Stimulated activated CD8-positive, alpha-beta memory T cell treated with anti-CD3 and anti-CD28 coated beads, Interleukin-15, amount 100 ng/mL, for 24 hours (primary cell): Measurements from ENCODE around the gene CCK.

Experiments used
- DNase-seq: peaks from one replicate; pipeline ENCODE4 v3.0.0-alpha.2; 2020; ENCODE audit warnings: low read depth

Gene CCK

GRCh38 chr3:42267878-42268277 lies 1.9 kb upstream of the CCK start:
- DNase-seq, result no peak

DNA sequence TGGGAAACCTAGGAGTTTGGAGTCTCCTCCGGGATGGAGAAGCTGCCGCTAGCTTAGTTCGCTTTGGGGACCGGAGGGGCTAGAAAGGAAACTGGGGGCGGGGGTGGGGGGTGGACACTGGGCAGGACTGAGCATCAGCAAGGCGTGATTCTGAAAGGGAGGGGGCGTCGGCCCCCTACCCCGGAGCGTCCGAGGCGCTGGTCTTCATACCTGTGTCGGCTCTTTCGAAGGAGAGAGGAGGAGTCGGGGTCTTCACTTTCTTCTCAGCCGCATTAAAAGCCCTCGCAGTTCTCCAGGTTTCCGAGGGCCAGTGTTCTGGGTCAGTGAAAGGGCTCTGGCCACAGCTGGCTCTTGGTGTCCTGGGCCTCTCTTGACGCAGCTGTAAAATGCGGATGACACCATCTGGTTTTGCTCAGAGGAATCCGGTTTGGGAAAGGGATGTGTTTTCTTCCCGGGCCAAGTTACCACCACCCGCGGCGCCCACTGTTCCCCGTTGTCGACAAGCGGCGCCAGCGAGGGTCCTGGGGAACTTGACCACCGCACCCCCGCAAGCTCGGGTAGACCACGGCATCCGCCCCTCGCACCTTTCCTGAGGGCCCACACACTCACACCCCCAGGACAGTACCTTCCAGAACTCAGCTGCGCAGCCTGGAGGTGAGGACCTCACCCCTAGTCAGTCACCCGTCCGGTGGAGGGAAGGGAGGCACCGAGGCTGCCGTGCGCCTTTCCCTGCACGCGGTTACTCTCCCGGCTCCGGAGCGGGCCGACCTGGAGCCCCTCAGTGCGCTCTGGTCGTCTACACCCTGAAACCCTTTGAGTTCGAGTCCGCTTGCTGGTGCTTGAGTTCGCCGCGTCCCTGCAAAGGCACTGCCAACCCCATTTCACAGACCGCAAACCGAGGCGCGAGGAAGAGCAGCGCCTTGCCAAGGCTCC lies 660 bp downstream of the CCK start:
- DNase-seq, result no peak

- no peak for DNase-seq
Measured at GRCh38 chr3:42264399-42265058, 1.5 kb downstream of the CCK start.

GRCh38 chr3:42263354-42264346 lies 2.3 kb downstream of the CCK start:
- DNase-seq, result no peak

DNA sequence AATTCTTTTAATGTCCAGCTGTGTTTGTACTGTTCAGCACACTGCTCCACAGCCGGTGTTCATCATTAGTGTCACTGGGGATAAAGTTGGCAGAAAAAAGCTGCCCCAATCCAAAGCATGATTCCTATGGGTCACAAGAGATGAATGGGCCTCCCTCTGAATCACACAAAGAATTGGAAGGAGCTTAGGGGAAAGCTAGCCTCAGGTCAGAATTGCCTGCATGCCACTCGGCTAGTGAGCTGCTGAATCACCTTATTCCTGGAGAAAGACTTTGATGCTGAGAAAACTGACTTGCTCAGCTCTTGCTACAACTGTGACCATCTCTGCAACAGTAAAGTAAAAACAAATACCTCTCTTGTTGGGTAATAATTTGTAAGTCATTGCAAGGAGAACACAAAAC lies 3.5 kb downstream of the CCK start:
- DNase-seq, result no peak

GRCh38 chr3:42257007-42257406 lies 9.0 kb downstream of the CCK start:
- DNase-seq, result no peak

GRCh38 chr3:42256135-42256819 lies 9.7 kb downstream of the CCK start:
- no peak for DNase-seq

GRCh38 chr3:42254566-42254965 lies 11.4 kb downstream of the CCK start:
- no peak for DNase-seq

DNA sequence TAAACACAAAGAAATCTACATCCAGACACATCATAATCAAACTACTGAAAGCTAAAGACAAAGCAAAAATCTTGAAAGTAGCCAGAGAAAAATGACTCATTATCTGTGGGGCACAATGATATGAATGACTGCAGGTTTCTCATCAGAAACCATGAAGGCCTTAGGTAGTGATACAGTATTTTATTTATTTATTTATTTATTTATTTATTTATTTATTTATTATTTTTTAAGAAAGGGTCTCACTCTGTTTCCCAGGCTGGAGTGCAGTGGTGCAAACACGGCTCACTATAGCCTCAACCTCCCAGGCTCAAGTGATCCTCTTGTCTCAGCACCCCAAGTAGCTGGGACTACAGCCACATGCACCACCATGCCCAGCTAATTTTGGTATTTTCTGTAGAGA lies 15.2 kb downstream of the CCK start:
- no peak for DNase-seq

DNA sequence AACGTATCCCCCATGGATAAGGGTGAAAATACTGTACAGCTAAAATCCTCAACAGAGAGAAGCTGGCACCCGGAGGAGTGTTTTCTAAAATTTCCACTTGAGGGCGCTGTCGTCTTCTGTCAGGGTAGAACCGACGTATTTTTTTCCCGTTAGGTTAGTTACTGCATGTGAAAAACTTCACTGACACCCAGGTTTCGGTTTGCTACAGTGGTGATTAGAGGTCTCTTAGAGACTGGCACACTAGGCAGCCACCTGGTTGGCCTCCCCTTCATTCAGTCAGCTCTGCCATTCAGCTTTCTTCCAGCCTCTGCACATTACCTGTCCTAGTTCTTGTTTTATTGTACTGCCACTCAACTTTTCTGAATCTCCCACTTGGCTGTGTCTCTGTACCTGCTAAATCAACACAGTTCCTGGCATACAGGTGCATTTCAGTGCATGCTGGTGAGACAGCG lies 18.4 kb downstream of the CCK start:
- DNase-seq, result no peak

DNA sequence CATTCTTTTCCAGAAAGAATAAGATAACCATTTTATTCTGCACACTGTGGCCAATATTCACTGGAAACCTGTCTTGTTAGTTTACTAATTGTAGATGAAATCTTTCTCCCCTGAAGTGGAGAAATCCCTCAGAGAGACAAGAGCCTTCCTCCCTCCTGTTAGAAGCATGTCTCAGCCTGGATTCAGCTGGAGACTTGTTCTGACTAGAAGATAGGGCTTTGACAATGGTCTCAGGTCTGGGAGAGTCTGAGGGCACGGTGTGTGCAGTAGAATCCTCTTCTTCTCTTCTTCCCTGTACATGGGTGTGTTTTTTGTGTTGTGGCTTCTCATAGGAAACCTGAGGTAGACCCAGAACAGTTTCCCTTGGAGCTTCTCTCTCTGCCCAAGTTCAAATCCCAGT lies 19.9 kb downstream of the CCK start:
- no peak for DNase-seq

DNA sequence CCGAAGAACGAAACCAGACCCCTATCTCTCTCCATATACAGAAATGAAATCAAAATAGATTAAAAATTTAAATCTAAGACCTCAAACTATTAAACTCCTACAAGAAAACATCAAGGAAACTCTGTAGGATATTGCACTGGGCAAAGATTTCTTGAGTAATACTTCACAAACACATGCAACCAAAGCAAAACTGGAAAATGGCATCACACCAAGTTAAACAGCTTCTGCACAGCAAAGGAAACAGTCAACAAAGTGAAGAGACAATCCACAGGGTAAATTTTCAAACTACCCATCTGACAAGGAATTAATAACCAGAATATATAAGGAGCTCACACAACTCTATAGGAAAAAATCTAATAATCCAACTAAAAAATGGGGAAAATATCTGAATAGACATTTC lies 29.4 kb downstream of the CCK start:
- DNase-seq, result no peak

- DNase-seq, result no peak
Measured at GRCh38 chr3:42235532-42235931, 30.5 kb downstream of the CCK start.

- no peak for DNase-seq
Measured at GRCh38 chr3:42230860-42231259, 35.1 kb downstream of the CCK start.

GRCh38 chr3:42229942-42230688 lies 35.9 kb downstream of the CCK start:
- DNase-seq, result no peak

- no peak for DNase-seq
Measured at GRCh38 chr3:42229266-42229941, 36.6 kb downstream of the CCK start.

DNA sequence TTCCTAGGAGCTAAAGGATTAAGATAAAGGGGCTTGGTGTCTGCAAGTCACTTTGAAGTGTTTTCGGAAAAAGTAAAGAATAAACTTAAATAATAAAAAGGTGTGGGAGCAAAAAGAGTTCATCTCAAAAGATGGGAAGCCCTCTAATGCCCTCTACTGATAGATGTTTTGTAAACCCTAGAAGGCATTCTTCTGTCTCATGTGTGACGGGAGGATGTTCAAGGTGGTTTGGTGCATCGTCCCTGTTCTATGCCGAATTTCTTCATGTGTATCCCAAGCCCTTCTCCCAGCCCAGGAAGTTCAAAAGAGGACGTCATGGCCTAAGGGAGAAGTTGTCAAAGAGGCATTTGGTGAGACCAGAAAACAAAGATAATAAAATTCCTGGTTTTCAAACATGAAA lies 37.2 kb downstream of the CCK start:
- DNase-seq, result no peak

- no peak for DNase-seq
Measured at GRCh38 chr3:42226470-42227425, 39.2 kb downstream of the CCK start.
